ENCODE results near the gene CDC42EP4.

DNA sequence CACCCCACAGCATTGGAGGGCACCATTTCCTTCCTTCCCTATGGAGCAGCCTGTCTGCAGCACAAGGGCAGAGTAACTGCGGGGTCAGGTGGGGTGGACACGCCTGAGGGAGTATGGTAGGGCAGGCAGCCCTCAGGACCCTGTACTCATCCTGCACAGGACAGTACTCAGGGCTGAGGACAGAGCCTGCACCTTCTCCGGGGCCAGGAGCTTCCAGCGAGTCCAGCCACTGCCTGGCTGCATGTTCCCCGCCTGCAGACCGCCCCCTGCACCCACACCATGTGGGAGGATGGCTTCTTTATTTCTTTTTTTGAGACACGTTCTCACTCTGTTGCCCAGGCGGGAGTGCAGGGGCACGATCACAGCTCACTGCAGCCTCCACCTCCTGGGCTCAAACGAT is 47.6 kb upstream of the CDC42EP4 start:
- TF ChIP-seq, protein P1, sequence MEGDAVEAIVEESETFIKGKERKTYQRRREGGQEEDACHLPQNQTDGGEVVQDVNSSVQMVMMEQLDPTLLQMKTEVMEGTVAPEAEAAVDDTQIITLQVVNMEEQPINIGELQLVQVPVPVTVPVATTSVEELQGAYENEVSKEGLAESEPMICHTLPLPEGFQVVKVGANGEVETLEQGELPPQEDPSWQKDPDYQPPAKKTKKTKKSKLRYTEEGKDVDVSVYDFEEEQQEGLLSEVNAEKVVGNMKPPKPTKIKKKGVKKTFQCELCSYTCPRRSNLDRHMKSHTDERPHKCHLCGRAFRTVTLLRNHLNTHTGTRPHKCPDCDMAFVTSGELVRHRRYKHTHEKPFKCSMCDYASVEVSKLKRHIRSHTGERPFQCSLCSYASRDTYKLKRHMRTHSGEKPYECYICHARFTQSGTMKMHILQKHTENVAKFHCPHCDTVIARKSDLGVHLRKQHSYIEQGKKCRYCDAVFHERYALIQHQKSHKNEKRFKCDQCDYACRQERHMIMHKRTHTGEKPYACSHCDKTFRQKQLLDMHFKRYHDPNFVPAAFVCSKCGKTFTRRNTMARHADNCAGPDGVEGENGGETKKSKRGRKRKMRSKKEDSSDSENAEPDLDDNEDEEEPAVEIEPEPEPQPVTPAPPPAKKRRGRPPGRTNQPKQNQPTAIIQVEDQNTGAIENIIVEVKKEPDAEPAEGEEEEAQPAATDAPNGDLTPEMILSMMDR (conservative IDR thresholded peaks at IDR 0.05; ENCODE audit: low read length) = no peak
- no peak for TF ChIP-seq EZH2phosphoT487 (IDR thresholded peaks at IDR 0.05; ENCODE audit: borderline replicate concordance, low read depth, low read length)
